Gastroesophageal sphincter (tissue), 4 donors: Measurements from ENCODE around the gene CCDC7. TPM values are rescaled to one million over a fixed set of nuclear protein-coding genes. Genes with fewer than 3 reads are reported as not detected.
"Not testable (repeated sequence)": the region's sequence is repeated elsewhere in the genome, so short reads cannot be mapped to it uniquely, and the experiment has no call there.

Source experiments
- ATAC-seq: fragments of 150-250 bp; one replicate; pipeline ENCODE4 v1.9.1; 2016; ENCODE audit warnings: mild to moderate bottlenecking, moderate library complexity
- H3K27ac ChIP-seq, 4 donors: fragments of 200-600 bp; sonication (generic) in 3 of 4; 1 replicate in 3 of 4; 2 replicates in 1 of 4; pipeline ENCODE4 v1.5.1; 2016 to 2019
- H3K27me3 ChIP-seq: fragments of 200-600 bp; sonication (generic); one replicate; pipeline ENCODE4 v1.5.1; 2019
- H3K36me3 ChIP-seq, 2 donors: fragments of 200-600 bp; sonication (generic); one replicate each; pipeline ENCODE4 v1.5.1; 2019; ENCODE audit warnings: control low read depth in 1 of 2
- H3K4me1 ChIP-seq, 3 donors: fragments of 200-600 bp; sonication (generic); 1 replicate in 2 of 3; 2 replicates in 1 of 3; pipeline ENCODE4 v1.5.1; 2016 to 2019; ENCODE audit warnings: control low read depth in 2 of 3
- H3K4me3 ChIP-seq, 2 donors: fragments of 200-600 bp; sonication (generic); one replicate each; pipeline ENCODE4 v1.5.1; 2019; ENCODE audit warnings: mild to moderate bottlenecking in 1 of 2, moderate library complexity in 1 of 2
- H3K9me3 ChIP-seq, 3 donors: fragments of 200-600 bp; sonication (generic); one replicate each; pipeline ENCODE4 v1.5.1; 2017 to 2019; ENCODE audit warnings: control low read depth in 2 of 3
- CTCF ChIP-seq, 4 experiments: fragments of 200-600 bp in 2 of 4; fragments of 450-650 bp in 2 of 4; sonication (generic) in 1 of 4; IDR thresholded peaks; one replicate each; pipeline ENCODE4 v1.5.1; 2017 to 2019; ENCODE audit warnings: antibody characterized with exemption in 4 of 4, mild to moderate bottlenecking in 2 of 4, moderate library complexity in 2 of 4
- EP300 ChIP-seq: sonication (generic); formaldehyde crosslinking; IDR thresholded peaks from one replicate; pipeline ENCODE4 v1.6.1; 2017; ENCODE audit warnings: antibody characterized with exemption, mild to moderate bottlenecking
- POLR2A ChIP-seq, 2 donors: fragments of 450-650 bp; IDR thresholded peaks; one replicate each; pipeline ENCODE4 v1.6.1; 2017; ENCODE audit warnings: antibody characterized with exemption in 2 of 2, mild to moderate bottlenecking in 2 of 2, moderate library complexity in 1 of 2
- POLR2AphosphoS5 ChIP-seq: sonication (generic); formaldehyde crosslinking; IDR thresholded peaks from one replicate; pipeline ENCODE4 v1.6.1; 2017; ENCODE audit warnings: antibody characterized with exemption
- WGBS, 2 donors: methylation state at CpG; one replicate each; pipeline ENCODE4 v1.1.5; 2018; ENCODE audit warnings: low coverage in 1 of 2; 5-methylcytosine and 5-hydroxymethylcytosine counted together
- total RNA-seq, 4 donors: library from RNA; depleted of rRNA; stranded (reverse); fragments of >200 nt; gene quantifications; one replicate each; pipeline ENCODE4 v1.1.0, GENCODE V29; 2016

Gene CCDC7
- total RNA-seq, 4 donors from 2014 or later = 20.8 to 67.3 (median 36.0) TPM

- Histone ChIP-seq H3K27ac (no peak overlapping the region), H3K36me3 (peaks cover 0 to 17% of the 10 kb centered on the region in 2 donors), H3K4me1 (no peaks in the 10 kb centered on the region), H3K27me3 (no peaks in the 10 kb centered on the region), H3K9me3 (no peaks in the 10 kb centered on the region), H3K4me3 (no peak overlapping the region)
- ATAC-seq = no peak
- 54 to 71% methylated on average over 1 of the region's 1 CpG for WGBS, 2 donors
- no peak for TF ChIP-seq POLR2AphosphoS5
- no peak for TF ChIP-seq CTCF (IDR thresholded peaks at IDR 0.05)
- TF ChIP-seq POLR2A (IDR thresholded peaks at IDR 0.05) = no peak
- TF ChIP-seq EP300 = no peak
Measured at GRCh38 chr10:32744321-32744720, 298.4 kb downstream of the CCDC7 start.

- Histone ChIP-seq H3K9me3 (no peaks in the 10 kb centered on the region), H3K27me3 (no peaks in the 10 kb centered on the region), H3K27ac (no peak overlapping the region), H3K36me3 (peaks cover 0 to 17% of the 10 kb centered on the region in 2 donors), H3K4me1 (no peaks in the 10 kb centered on the region), H3K4me3 (no peak overlapping the region)
- WGBS, 2 donors = 100% methylated on average over 2 of the region's 3 CpGs; no CpG with 5 or more reads in 1 of the 2 donors
- TF ChIP-seq POLR2AphosphoS5 (no peak), CTCF (IDR thresholded peaks at IDR 0.05) (no peak), EP300 (no peak), POLR2A (IDR thresholded peaks at IDR 0.05) (no peak)
- no peak for ATAC-seq
Measured at GRCh38 chr10:32746869-32747268, 300.9 kb downstream of the CCDC7 start.

- no peaks in the 10 kb centered on the region for H3K4me1 ChIP-seq
Measured at GRCh38 chr10:32751582-32751981, 305.6 kb downstream of the CCDC7 start.

GRCh38 chr10:32754900-32755299 is 309.0 kb downstream of the CCDC7 start:
- not testable (repeated sequence) for ATAC-seq
- no CpG with 5 or more reads among the region's 5 CpGs for WGBS, 2 donors

More at GRCh38 chr10:32751582-32751981, 305.6 kb downstream of the CCDC7 start:
- TF ChIP-seq POLR2A (IDR thresholded peaks at IDR 0.05) = no peak
- TF ChIP-seq CTCF (IDR thresholded peaks at IDR 0.05) = no peak
- TF ChIP-seq EP300 = no peak
- TF ChIP-seq POLR2AphosphoS5 = no peak
- Histone ChIP-seq H3K9me3 (peaks cover 0 to 7% (median 0%) of the 10 kb centered on the region in 3 donors), H3K27ac (no peak overlapping the region), H3K36me3 (peaks cover 0 to 9% of the 10 kb centered on the region in 2 donors), H3K27me3 (no peaks in the 10 kb centered on the region), H3K4me3 (no peak overlapping the region)
- 66 to 75% methylated on average over 4 of the region's 4 CpGs for WGBS, 2 donors
- ATAC-seq = no peak

GRCh38 chr10:32771217-32771616 is 325.3 kb downstream of the CCDC7 start:
- no peak for TF ChIP-seq POLR2AphosphoS5
- TF ChIP-seq EP300 = no peak
- TF ChIP-seq POLR2A (IDR thresholded peaks at IDR 0.05) = no peak
- no peak for TF ChIP-seq CTCF (IDR thresholded peaks at IDR 0.05)
- H3K27ac ChIP-seq = no peak overlapping the region
- no peak for ATAC-seq
- H3K27me3 ChIP-seq = no peaks in the 10 kb centered on the region
- H3K4me1 ChIP-seq = no peaks in the 10 kb centered on the region
- no peak overlapping the region for H3K4me3 ChIP-seq
- H3K36me3 ChIP-seq = no peaks in the 10 kb centered on the region
- H3K9me3 ChIP-seq = peaks cover 0 to 56% (median 0%) of the 10 kb centered on the region in 3 donors

More at GRCh38 chr10:32754900-32755299, 309.0 kb downstream of the CCDC7 start:
- H3K4me3 ChIP-seq, H3K9me3 ChIP-seq, H3K36me3 ChIP-seq, H3K27me3 ChIP-seq, H3K27ac ChIP-seq, H3K4me1 ChIP-seq: not testable (repeated sequence)
